GM12878 (cell line): ENCODE results near the gene ACTA2. TPM values are rescaled to one million over a fixed set of nuclear protein-coding genes. Genes with fewer than 3 reads are reported as not detected.

Experiments used
- CBX3 ChIP-seq: fragments of 200-600 bp; sonication (generic); IDR thresholded peaks from 2 replicates; pipeline ENCODE4 v1.6.1; 2016; ENCODE audit warnings: low read depth, borderline replicate concordance
- CBX5 ChIP-seq: sonication (generic); IDR thresholded peaks from 2 replicates; pipeline ENCODE4 v1.6.1; 2016; ENCODE audit warnings: low read depth, moderate library complexity, mild to moderate bottlenecking, inconsistent platforms
- EGR1 ChIP-seq, 2 experiments: IDR thresholded peaks; 1 replicate in 1 of 2; 2 replicates in 1 of 2; pipeline ENCODE4 v1.6.1; 2011 to 2012; ENCODE audit warnings: low read depth in 2 of 2, low read length in 2 of 2, borderline replicate concordance in 1 of 2, mild to moderate bottlenecking in 1 of 2, moderate library complexity in 1 of 2
- FOXK2 ChIP-seq: fragments of 450-650 bp; IDR thresholded peaks from 2 replicates; pipeline ENCODE4 v1.6.1; 2017; ENCODE audit warnings: mild to moderate bottlenecking, moderate library complexity
- HCFC1 ChIP-seq: fragments of 150-350 bp; IDR thresholded peaks from 2 replicates; pipeline ENCODE4 v1.6.1; 2014; ENCODE audit warnings: low read length
- IKZF1 ChIP-seq: fragments of 450-650 bp; conservative IDR thresholded peaks from 2 replicates; pipeline ENCODE4 v1.6.1; 2017; ENCODE audit warnings: antibody characterized with exemption, mild to moderate bottlenecking
- IRF4 ChIP-seq: IDR thresholded peaks from 2 replicates; pipeline ENCODE4 v1.6.1; 2011; ENCODE audit warnings: low read depth, low read length
- KAT2A ChIP-seq: conservative IDR thresholded peaks from 2 replicates; pipeline ENCODE4 v1.6.1; 2011; ENCODE audit warnings: low read depth, low read length; ENCODE audit not compliant: control insufficient read depth
- MTA3 ChIP-seq: IDR thresholded peaks from 2 replicates; pipeline ENCODE4 v1.6.1; 2012; ENCODE audit warnings: low read length, inconsistent platforms, borderline replicate concordance
- NBN ChIP-seq: fragments of 450-650 bp; IDR thresholded peaks from 2 replicates; pipeline ENCODE4 v1.6.1; 2016
- NFXL1 ChIP-seq: fragments of 450-650 bp; IDR thresholded peaks from 2 replicates; pipeline ENCODE4 v1.6.1; 2017; ENCODE audit warnings: antibody characterized with exemption, mild to moderate bottlenecking, borderline replicate concordance
- NR2C1 ChIP-seq: fragments of 450-650 bp; IDR thresholded peaks from 2 replicates; pipeline ENCODE4 v1.6.1; 2017; ENCODE audit warnings: antibody characterized with exemption, mild to moderate bottlenecking, moderate library complexity
- NR2C2 ChIP-seq: IDR thresholded peaks from 2 replicates; pipeline ENCODE4 v1.6.1; 2011; ENCODE audit warnings: borderline replicate concordance, low read depth; ENCODE audit not compliant: control insufficient read depth, insufficient read length
- STAT1 ChIP-seq: fragments of 450-650 bp; conservative IDR thresholded peaks from 2 replicates; pipeline ENCODE4 v1.6.1; 2014; ENCODE audit warnings: antibody characterized with exemption, mild to moderate bottlenecking
- SUZ12 ChIP-seq: fragments of 200-600 bp; sonication (generic); IDR thresholded peaks from one replicate; pipeline ENCODE4 v1.6.1; 2018; ENCODE audit warnings: antibody characterized with exemption, mild to moderate bottlenecking; ENCODE audit not compliant: unreplicated experiment
- TARDBP ChIP-seq: IDR thresholded peaks from 2 replicates; pipeline ENCODE4 v1.6.1; 2016; ENCODE audit warnings: borderline replicate concordance
- polyA plus RNA-seq, 11 experiments: library from polyadenylated mRNA; depleted of rRNA in 4 of 11; unstranded in 6 of 11; stranded (reverse) in 5 of 11; fragments of >200 nt; fragmentation: Nextera tagmentation in 4 of 11; fragmentation: Illumina TruSeq in 1 of 11; extraction: Ambion mirVana in 4 of 11; extraction: Trizol in 1 of 11; gene quantifications; 1 replicate in 1 of 11; 2 replicates in 10 of 11; pipeline versions ENCODE4 v1.2.1 to v1.2.3, GENCODE V29; 2011 to 2016; ENCODE audit warnings: inconsistent platforms in 2 of 11, missing spikeins in 2 of 11, low read depth in 1 of 11
- total RNA-seq, 4 experiments: library from RNA; depleted of rRNA in 3 of 4; stranded (reverse); fragments of >200 nt in 3 of 4; fragmentation: Illumina TruSeq in 1 of 4; extraction: Trizol in 1 of 4; gene quantifications; 2 replicates each; pipeline versions ENCODE4 v1.2.1 to v1.2.3, GENCODE V29; 2013 to 2021
- TF ChIP-seq, protein P1 (sequence below): IDR thresholded peaks from 2 replicates; pipeline ENCODE4 v1.6.1; 2011; ENCODE audit warnings: mild to moderate bottlenecking, low read depth, low read length, moderate library complexity; ENCODE audit not compliant: insufficient replicate concordance
- TF ChIP-seq, protein P2 (sequence below): IDR thresholded peaks from 2 replicates; pipeline ENCODE4 v1.6.1; 2012; ENCODE audit warnings: low read depth, low read length, improper control_type of control experiment
- TF ChIP-seq, protein P3 (sequence below): IDR thresholded peaks from 2 replicates; pipeline ENCODE4 v1.6.1; 2011; ENCODE audit warnings: low read depth, mild to moderate bottlenecking, low read length, moderate library complexity, borderline replicate concordance; ENCODE audit errors: extremely low read depth
- TF ChIP-seq, protein P4 (sequence below): fragments of 450-650 bp; IDR thresholded peaks from 2 replicates; pipeline ENCODE4 v1.6.1; 2017; ENCODE audit warnings: borderline replicate concordance
- TF ChIP-seq, protein P5 (sequence below): fragments of 450-650 bp; IDR thresholded peaks from 2 replicates; pipeline ENCODE4 v1.6.1; 2017; ENCODE audit warnings: antibody characterized with exemption, mild to moderate bottlenecking, moderate library complexity
- TF ChIP-seq, protein P6 (sequence below): fragments of 450-650 bp; formaldehyde crosslinking; IDR thresholded peaks from 2 replicates; pipeline ENCODE4 v1.4.0; 2022; ENCODE audit warnings: mild to moderate bottlenecking, moderate library complexity

The ACTA2 gene
- total and polyA plus RNA-seq, 10 of the 15 experiments (the other 5 are each of a cell fraction or from before 2014, with no cell fraction given): 7.4 to 78.2 (median 32.4) TPM

DNA sequence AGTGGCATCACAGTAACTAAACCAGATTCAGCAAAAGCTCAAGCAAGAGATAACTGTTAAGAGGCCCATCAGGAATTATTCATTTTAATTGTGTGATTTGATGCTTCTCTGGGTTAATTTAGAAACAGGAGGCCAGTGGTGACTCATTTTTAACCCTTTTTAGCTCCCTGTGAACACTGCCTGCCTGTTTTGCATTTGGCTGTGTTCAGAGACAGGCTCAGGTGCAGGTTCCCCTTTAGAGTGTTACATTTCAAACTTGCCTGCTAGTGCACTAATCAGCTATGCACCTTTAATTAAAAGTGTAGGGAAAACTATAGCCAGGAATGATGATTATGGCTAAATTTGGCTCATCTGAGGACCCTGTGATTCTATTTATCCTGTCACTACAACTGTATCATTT is 66.0 kb downstream of the ACTA2 start (continued):
- TF ChIP-seq, protein P1, sequence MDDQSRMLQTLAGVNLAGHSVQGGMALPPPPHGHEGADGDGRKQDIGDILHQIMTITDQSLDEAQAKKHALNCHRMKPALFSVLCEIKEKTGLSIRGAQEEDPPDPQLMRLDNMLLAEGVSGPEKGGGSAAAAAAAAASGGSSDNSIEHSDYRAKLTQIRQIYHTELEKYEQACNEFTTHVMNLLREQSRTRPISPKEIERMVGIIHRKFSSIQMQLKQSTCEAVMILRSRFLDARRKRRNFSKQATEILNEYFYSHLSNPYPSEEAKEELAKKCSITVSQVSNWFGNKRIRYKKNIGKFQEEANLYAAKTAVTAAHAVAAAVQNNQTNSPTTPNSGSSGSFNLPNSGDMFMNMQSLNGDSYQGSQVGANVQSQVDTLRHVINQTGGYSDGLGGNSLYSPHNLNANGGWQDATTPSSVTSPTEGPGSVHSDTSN: no peak
- TF ChIP-seq, protein P2, sequence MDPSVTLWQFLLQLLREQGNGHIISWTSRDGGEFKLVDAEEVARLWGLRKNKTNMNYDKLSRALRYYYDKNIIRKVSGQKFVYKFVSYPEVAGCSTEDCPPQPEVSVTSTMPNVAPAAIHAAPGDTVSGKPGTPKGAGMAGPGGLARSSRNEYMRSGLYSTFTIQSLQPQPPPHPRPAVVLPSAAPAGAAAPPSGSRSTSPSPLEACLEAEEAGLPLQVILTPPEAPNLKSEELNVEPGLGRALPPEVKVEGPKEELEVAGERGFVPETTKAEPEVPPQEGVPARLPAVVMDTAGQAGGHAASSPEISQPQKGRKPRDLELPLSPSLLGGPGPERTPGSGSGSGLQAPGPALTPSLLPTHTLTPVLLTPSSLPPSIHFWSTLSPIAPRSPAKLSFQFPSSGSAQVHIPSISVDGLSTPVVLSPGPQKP: no peak
- TF ChIP-seq HCFC1 (no peak), SUZ12 (no peak), MTA3 (no peak), CBX5 (peak; percentile 68; the same call in 1 of the 2 replicates), IKZF1 (peak; percentile 48), NFXL1 (no peak), TARDBP (no peak), KAT2A (no peak), IRF4 (peak; percentile 22; the same call in 1 of the 2 replicates), NR2C1 (no peak), STAT1 (no peak), NBN (0 out of 2 replicates have a peak, but pooled peaks have one; percentile 28), EGR1 (IDR thresholded peaks at IDR 0.05; ENCODE audit: borderline replicate concordance in 1 of 2, low read depth in 2 of 2, low read length in 2 of 2) (no peak), CBX3 (no peak), NR2C2 (no peak), FOXK2 (no peak)
- TF ChIP-seq, protein P3, sequence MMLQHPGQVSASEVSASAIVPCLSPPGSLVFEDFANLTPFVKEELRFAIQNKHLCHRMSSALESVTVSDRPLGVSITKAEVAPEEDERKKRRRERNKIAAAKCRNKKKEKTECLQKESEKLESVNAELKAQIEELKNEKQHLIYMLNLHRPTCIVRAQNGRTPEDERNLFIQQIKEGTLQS: no peak
- TF ChIP-seq, protein P4, sequence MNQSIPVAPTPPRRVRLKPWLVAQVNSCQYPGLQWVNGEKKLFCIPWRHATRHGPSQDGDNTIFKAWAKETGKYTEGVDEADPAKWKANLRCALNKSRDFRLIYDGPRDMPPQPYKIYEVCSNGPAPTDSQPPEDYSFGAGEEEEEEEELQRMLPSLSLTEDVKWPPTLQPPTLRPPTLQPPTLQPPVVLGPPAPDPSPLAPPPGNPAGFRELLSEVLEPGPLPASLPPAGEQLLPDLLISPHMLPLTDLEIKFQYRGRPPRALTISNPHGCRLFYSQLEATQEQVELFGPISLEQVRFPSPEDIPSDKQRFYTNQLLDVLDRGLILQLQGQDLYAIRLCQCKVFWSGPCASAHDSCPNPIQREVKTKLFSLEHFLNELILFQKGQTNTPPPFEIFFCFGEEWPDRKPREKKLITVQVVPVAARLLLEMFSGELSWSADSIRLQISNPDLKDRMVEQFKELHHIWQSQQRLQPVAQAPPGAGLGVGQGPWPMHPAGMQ: no peak
- TF ChIP-seq, protein P5, sequence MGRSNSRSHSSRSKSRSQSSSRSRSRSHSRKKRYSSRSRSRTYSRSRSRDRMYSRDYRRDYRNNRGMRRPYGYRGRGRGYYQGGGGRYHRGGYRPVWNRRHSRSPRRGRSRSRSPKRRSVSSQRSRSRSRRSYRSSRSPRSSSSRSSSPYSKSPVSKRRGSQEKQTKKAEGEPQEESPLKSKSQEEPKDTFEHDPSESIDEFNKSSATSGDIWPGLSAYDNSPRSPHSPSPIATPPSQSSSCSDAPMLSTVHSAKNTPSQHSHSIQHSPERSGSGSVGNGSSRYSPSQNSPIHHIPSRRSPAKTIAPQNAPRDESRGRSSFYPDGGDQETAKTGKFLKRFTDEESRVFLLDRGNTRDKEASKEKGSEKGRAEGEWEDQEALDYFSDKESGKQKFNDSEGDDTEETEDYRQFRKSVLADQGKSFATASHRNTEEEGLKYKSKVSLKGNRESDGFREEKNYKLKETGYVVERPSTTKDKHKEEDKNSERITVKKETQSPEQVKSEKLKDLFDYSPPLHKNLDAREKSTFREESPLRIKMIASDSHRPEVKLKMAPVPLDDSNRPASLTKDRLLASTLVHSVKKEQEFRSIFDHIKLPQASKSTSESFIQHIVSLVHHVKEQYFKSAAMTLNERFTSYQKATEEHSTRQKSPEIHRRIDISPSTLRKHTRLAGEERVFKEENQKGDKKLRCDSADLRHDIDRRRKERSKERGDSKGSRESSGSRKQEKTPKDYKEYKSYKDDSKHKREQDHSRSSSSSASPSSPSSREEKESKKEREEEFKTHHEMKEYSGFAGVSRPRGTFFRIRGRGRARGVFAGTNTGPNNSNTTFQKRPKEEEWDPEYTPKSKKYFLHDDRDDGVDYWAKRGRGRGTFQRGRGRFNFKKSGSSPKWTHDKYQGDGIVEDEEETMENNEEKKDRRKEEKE: no peak
- TF ChIP-seq, protein P6, sequence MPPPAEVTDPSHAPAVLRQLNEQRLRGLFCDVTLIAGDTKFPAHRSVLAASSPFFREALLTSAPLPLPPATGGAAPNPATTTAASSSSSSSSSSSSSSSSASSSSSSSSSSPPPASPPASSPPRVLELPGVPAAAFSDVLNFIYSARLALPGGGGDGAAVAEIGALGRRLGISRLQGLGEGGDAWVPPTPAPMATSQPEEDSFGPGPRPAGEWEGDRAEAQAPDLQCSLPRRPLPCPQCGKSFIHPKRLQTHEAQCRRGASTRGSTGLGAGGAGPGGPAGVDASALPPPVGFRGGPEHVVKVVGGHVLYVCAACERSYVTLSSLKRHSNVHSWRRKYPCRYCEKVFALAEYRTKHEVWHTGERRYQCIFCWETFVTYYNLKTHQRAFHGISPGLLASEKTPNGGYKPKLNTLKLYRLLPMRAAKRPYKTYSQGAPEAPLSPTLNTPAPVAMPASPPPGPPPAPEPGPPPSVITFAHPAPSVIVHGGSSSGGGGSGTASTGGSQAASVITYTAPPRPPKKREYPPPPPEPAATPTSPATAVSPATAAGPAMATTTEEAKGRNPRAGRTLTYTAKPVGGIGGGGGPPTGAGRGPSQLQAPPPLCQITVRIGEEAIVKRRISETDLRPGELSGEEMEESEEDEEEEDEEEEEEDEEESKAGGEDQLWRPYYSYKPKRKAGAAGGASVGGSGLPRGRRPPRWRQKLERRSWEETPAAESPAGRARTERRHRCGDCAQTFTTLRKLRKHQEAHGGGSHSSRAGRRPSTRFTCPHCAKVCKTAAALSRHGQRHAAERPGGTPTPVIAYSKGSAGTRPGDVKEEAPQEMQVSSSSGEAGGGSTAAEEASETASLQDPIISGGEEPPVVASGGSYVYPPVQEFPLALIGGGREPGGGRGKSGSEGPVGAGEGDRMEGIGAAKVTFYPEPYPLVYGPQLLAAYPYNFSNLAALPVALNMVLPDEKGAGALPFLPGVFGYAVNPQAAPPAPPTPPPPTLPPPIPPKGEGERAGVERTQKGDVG (CRISPR knock-in tag): no peak
